Liver (tissue), 9 donors: Measurements from ENCODE around the gene TTC33. TPM values are rescaled to one million over a fixed set of nuclear protein-coding genes. Genes with fewer than 3 reads are reported as not detected.

Experiments
- DNase-seq: peaks from one replicate; pipeline ENCODE4 v3.0.0-alpha.2; 2017; ENCODE audit warnings: low spot score
- H3K27ac ChIP-seq, 2 donors: one replicate each; pipeline ENCODE4 v1.7.0; 2013; ENCODE audit warnings: inconsistent platforms in 2 of 2, low read length in 2 of 2, control low read depth in 1 of 2, low read depth in 1 of 2, mild to moderate bottlenecking in 1 of 2
- H3K27me3 ChIP-seq, 4 donors: one replicate each; pipeline versions ENCODE4 v1.6.1 to v1.7.0; 2013; ENCODE audit warnings: low read length in 3 of 4, inconsistent platforms in 1 of 4, mild to moderate bottlenecking in 1 of 4, moderate library complexity in 1 of 4; ENCODE audit not compliant: control insufficient read depth in 4 of 4, insufficient read depth in 4 of 4
- H3K36me3 ChIP-seq, 4 donors: one replicate each; pipeline versions ENCODE4 v1.6.1 to v1.7.0; 2013; ENCODE audit warnings: low read length in 3 of 4, mild to moderate bottlenecking in 3 of 4, low read depth in 1 of 4, moderate library complexity in 1 of 4; ENCODE audit not compliant: control insufficient read depth in 4 of 4, insufficient read depth in 3 of 4
- H3K4me1 ChIP-seq, 4 donors: one replicate each; pipeline versions ENCODE4 v1.6.1 to v1.7.0; 2013; ENCODE audit warnings: low read length in 3 of 4, mild to moderate bottlenecking in 3 of 4, moderate library complexity in 1 of 4; ENCODE audit not compliant: control insufficient read depth in 4 of 4, insufficient read depth in 4 of 4
- H3K4me3 ChIP-seq, 3 donors: one replicate each; pipeline versions ENCODE4 v1.6.1 to v1.7.0; 2013; ENCODE audit warnings: low read length in 3 of 3, control low read depth in 1 of 3, low read depth in 1 of 3, mild to moderate bottlenecking in 1 of 3
- H3K9ac ChIP-seq, 2 donors: one replicate each; pipeline ENCODE4 v1.7.0; 2013; ENCODE audit warnings: low read length in 2 of 2, mild to moderate bottlenecking in 2 of 2, moderate library complexity in 2 of 2, control low read depth in 1 of 2, low read depth in 1 of 2
- H3K9me3 ChIP-seq, 4 donors: one replicate each; pipeline versions ENCODE4 v1.6.1 to v1.7.0; 2013; ENCODE audit warnings: low read length in 3 of 4; ENCODE audit not compliant: control insufficient read depth in 4 of 4
- EGR1 ChIP-seq, 2 donors: IDR thresholded peaks; 2 replicates each; pipeline ENCODE4 v1.6.1; 2016 to 2018; ENCODE audit warnings: antibody characterized with exemption in 2 of 2, low read depth in 2 of 2
- FOXA1 ChIP-seq: IDR thresholded peaks from 2 replicates; pipeline ENCODE4 v1.6.1; 2016; ENCODE audit warnings: antibody characterized with exemption
- FOXA2 ChIP-seq: IDR thresholded peaks from 2 replicates; pipeline ENCODE4 v1.6.1; 2016; ENCODE audit warnings: antibody characterized with exemption
- GABPA ChIP-seq, 2 donors: IDR thresholded peaks in 1 of 2; conservative IDR thresholded peaks in 1 of 2; 2 replicates each; pipeline ENCODE4 v1.6.1; 2016; ENCODE audit warnings: antibody characterized with exemption in 2 of 2, mild to moderate bottlenecking in 1 of 2, moderate library complexity in 1 of 2
- HNF4A ChIP-seq, 2 donors: conservative IDR thresholded peaks; 2 replicates each; pipeline ENCODE4 v1.6.1; 2016; ENCODE audit warnings: antibody characterized with exemption in 2 of 2, mild to moderate bottlenecking in 2 of 2
- HNF4G ChIP-seq: IDR thresholded peaks from 2 replicates; pipeline ENCODE4 v1.6.1; 2016; ENCODE audit warnings: antibody characterized with exemption
- JUND ChIP-seq, 2 donors: IDR thresholded peaks; 2 replicates each; pipeline ENCODE4 v1.6.1; 2016; ENCODE audit warnings: antibody characterized with exemption in 2 of 2
- MAX ChIP-seq: IDR thresholded peaks from 2 replicates; pipeline ENCODE4 v1.6.1; 2016; ENCODE audit warnings: antibody characterized with exemption
- RAD21 ChIP-seq, 2 donors: IDR thresholded peaks; 2 replicates each; pipeline ENCODE4 v1.6.1; 2016; ENCODE audit warnings: antibody characterized with exemption in 2 of 2, mild to moderate bottlenecking in 2 of 2
- REST ChIP-seq: IDR thresholded peaks from 2 replicates; pipeline ENCODE4 v1.6.1; 2016; ENCODE audit warnings: antibody characterized with exemption, mild to moderate bottlenecking
- RXRA ChIP-seq, 2 donors: IDR thresholded peaks; 2 replicates each; pipeline ENCODE4 v1.6.1; 2017 to 2018; ENCODE audit warnings: antibody characterized with exemption in 2 of 2, mild to moderate bottlenecking in 1 of 2
- SP1 ChIP-seq: IDR thresholded peaks from 2 replicates; pipeline ENCODE4 v1.6.1; 2018; ENCODE audit warnings: antibody characterized with exemption, mild to moderate bottlenecking
- TAF1 ChIP-seq: conservative IDR thresholded peaks from 2 replicates; pipeline ENCODE4 v1.6.1; 2016; ENCODE audit warnings: antibody characterized with exemption, mild to moderate bottlenecking
- YY1 ChIP-seq: IDR thresholded peaks from 2 replicates; pipeline ENCODE4 v1.6.1; 2016; ENCODE audit warnings: antibody characterized with exemption, mild to moderate bottlenecking
- ZBTB33 ChIP-seq: IDR thresholded peaks from 2 replicates; pipeline ENCODE4 v1.6.1; 2016; ENCODE audit warnings: antibody characterized with exemption
- WGBS: extraction: QIAGEN DNeasy Blood & Tissue Kit; methylation state at CpG from one replicate; pipeline ENCODE4 v1.1.7; 2013; 5-methylcytosine and 5-hydroxymethylcytosine counted together
- polyA plus RNA-seq, 2 donors: library from polyadenylated mRNA; stranded (reverse) in 1 of 2; unstranded in 1 of 2; fragments of 200-250 nt in 1 of 2; fragments of >200 nt in 1 of 2; fragmentation: Nextera tagmentation in 1 of 2; extraction: Ambion mirVana in 1 of 2; gene quantifications; one replicate each; pipeline versions ENCODE4 v1.2.1 to v1.2.3, GENCODE V29; 2013 to 2015
- total RNA-seq, 2 donors: library from RNA; depleted of rRNA; stranded (reverse); fragments of >200 nt; gene quantifications; one replicate each; pipeline ENCODE4 v1.2.3, GENCODE V29; 2014
- donor health status: healthy.
- donor health status: healthy.
- donor health status: healthy.
- donor health status: healthy.
- donor health status: healthy.

TTC33 gene
- total and polyA plus RNA-seq, 4 donors, result 4.3 to 12.0 (median 7.6) TPM

- no peak for TF ChIP-seq MAX
- no peak for TF ChIP-seq RAD21 (IDR thresholded peaks at IDR 0.05)
- TF ChIP-seq EGR1 (IDR thresholded peaks at IDR 0.05; ENCODE audit: low read depth in 2 of 2), result no peak
- TF ChIP-seq FOXA2, result no peak
- no peak for TF ChIP-seq TAF1
Measured at GRCh38 chr5:40540301-40540700, 215.5 kb downstream of the TTC33 start (continued).

GRCh38 chr5:40524677-40525076 lies 231.1 kb downstream of the TTC33 start:
- WGBS, result 83% methylated on average over 1 of the region's 1 CpG
- Histone ChIP-seq H3K4me3 (no peak overlapping the region), H3K27me3 (no peaks in the 10 kb centered on the region), H3K9ac (no peak overlapping the region), H3K36me3 (no peaks in the 10 kb centered on the region), H3K4me1 (peaks cover 2 to 13% (median 5%) of the 10 kb centered on the region in 4 donors), H3K27ac (no peak overlapping the region), H3K9me3 (no peaks in the 10 kb centered on the region)
- DNase-seq, result no peak
- TF ChIP-seq REST (no peak), RAD21 (IDR thresholded peaks at IDR 0.05) (no peak), GABPA (IDR thresholded peaks at IDR 0.05 in 1 of 2, conservative IDR thresholded peaks at IDR 0.05 in 1 of 2) (no peak), FOXA1 (no peak), ZBTB33 (no peak), HNF4G (no peak), TAF1 (no peak), HNF4A (conservative IDR thresholded peaks at IDR 0.05) (no peak)

GRCh38 chr5:40521925-40522324 lies 233.8 kb downstream of the TTC33 start:
- no peak overlapping the region for H3K27ac ChIP-seq
- peaks cover 2 to 13% (median 5%) of the 10 kb centered on the region in 4 donors for H3K4me1 ChIP-seq
- H3K9ac ChIP-seq, result no peak overlapping the region
- TF ChIP-seq MAX (no peak), JUND (IDR thresholded peaks at IDR 0.05) (no peak), GABPA (IDR thresholded peaks at IDR 0.05 in 1 of 2, conservative IDR thresholded peaks at IDR 0.05 in 1 of 2) (no peak), YY1 (no peak), RAD21 (IDR thresholded peaks at IDR 0.05) (no peak), REST (no peak), SP1 (no peak), EGR1 (IDR thresholded peaks at IDR 0.05; ENCODE audit: low read depth in 2 of 2) (no peak), HNF4G (no peak), FOXA2 (no peak), RXRA (IDR thresholded peaks at IDR 0.05) (no peak), TAF1 (no peak), FOXA1 (no peak)
- H3K27me3 ChIP-seq, result no peaks in the 10 kb centered on the region
- DNase-seq, result no peak
- H3K4me3 ChIP-seq, result no peak overlapping the region
- H3K36me3 ChIP-seq, result no peaks in the 10 kb centered on the region
- no peaks in the 10 kb centered on the region for H3K9me3 ChIP-seq
